GM10248 (cell line): Measurements from ENCODE around the gene ALOX12.
"Not testable (repeated sequence)": the region's sequence is repeated elsewhere in the genome, so short reads cannot be mapped to it uniquely, and the experiment has no call there.

ENCODE experiments used
- CTCF ChIA-PET: fragments of 300-600 bp; sonication (Branson Sonifier 250); formaldehyde crosslinking; extraction: SDS; loops from one replicate; lab custom pipeline; 2021; ENCODE audit warnings: antibody characterized with exemption; lab: Yijun Ruan, JAX
- POLR2A ChIA-PET: fragments of 350-650 bp; sonication (Branson Sonifier 250); formaldehyde crosslinking; extraction: SDS; loops from one replicate; lab custom pipeline; 2020; ENCODE audit warnings: antibody characterized with exemption; lab: Yijun Ruan, JAX
- DNase-seq: peaks from one replicate; pipeline ENCODE4 v3.0.0; 2012; ENCODE audit errors: extremely low spot score
- CTCF ChIP-seq: IDR thresholded peaks from 2 replicates; pipeline ENCODE4 v1.5.1; 2012; ENCODE audit warnings: mild to moderate bottlenecking, low read depth; ENCODE audit errors: extremely low read depth, missing control alignments, control extremely low read depth

The ALOX12 gene

GRCh38 chr17:6989779-6990178 lies 6.1 kb upstream of the ALOX12 start:
- ChIA-PET CTCF (interaction anchor here (1.3 to 2.1 kb wide), 3 partner anchors 15 to 147 kb away, joined by 4 to 10 read pairs (median 6); no protein-coding TSS in a partner anchor), POLR2A (no interaction called here)
- DNase-seq = no peak
- TF ChIP-seq CTCF = no peak

- DNase-seq, POLR2A ChIA-PET: not testable (repeated sequence)
- CTCF ChIA-PET = interaction anchor here (1.1 to 4.3 kb wide), 3 partner anchors 10 to 83 kb away, joined by 3 to 24 read pairs (median 14); no protein-coding TSS in a partner anchor
Measured at GRCh38 chr17:6993613-6994056, 2.2 kb upstream of the ALOX12 start.

- no peak for TF ChIP-seq CTCF
- DNase-seq = no peak
- ChIA-PET POLR2A (no interaction called here), CTCF (interaction anchor here (1.1 to 4.3 kb wide), 4 partner anchors 10 to 83 kb away, joined by 3 to 24 read pairs (median 10); no protein-coding TSS in a partner anchor)
Measured at GRCh38 chr17:6994118-6994598, 1.7 kb upstream of the ALOX12 start.

- DNase-seq = no peak
- ChIA-PET CTCF (interaction anchor here (1.5 to 4.3 kb wide), 4 partner anchors 9 to 80 kb away, joined by 5 to 24 read pairs (median 12); no protein-coding TSS in a partner anchor), POLR2A (no interaction called here)
- TF ChIP-seq CTCF = no peak
Measured at GRCh38 chr17:6994666-6995256, 1.1 kb upstream of the ALOX12 start.

GRCh38 chr17:6996256-6997011 lies 585 bp downstream of the ALOX12 start:
- ChIA-PET POLR2A (no interaction called here), CTCF (interaction anchor here (1.1 to 4.3 kb wide), 4 partner anchors 7 to 153 kb away, joined by 3 to 24 read pairs (median 7); no protein-coding TSS in a partner anchor)
- DNase-seq = no peak
- TF ChIP-seq CTCF = no peak

- CTCF ChIA-PET = interaction anchor here (1.5 to 2.8 kb wide), 2 partner anchors 83 to 153 kb away, joined by 3 to 11 read pairs; no protein-coding TSS in a partner anchor
- TF ChIP-seq CTCF = no peak
- DNase-seq = no peak
- POLR2A ChIA-PET = no interaction called here
Measured at GRCh38 chr17:6997171-6997570, 1.3 kb downstream of the ALOX12 start.
